Suppressor macrophage treated with lipopolysaccharide for 4 hours (primary cell): Measurements from ENCODE around the gene AHCYL2.
"Not testable (repeated sequence)": the region's sequence is repeated elsewhere in the genome, so short reads cannot be mapped to it uniquely, and the experiment has no call there.

Experiments
- DNase-seq: peaks from one replicate; pipeline ENCODE4 v3.0.0-alpha.2; 2020

The AHCYL2 gene

GRCh38 chr7:129433847-129434674 lies 209.2 kb downstream of the AHCYL2 start, which contains the start of gene STRIP2:
Gene STRIP2, plus strand, starts transcription at chr7:129434432. Its CDS starts 41 bp downstream, at chr7:129434473.
- DNase-seq: peak; percentile 90

- no peak for DNase-seq
Measured at GRCh38 chr7:129434675-129435318, 210.0 kb downstream of the AHCYL2 start.

- DNase-seq: no peak
Measured at GRCh38 chr7:129435414-129435829, 210.6 kb downstream of the AHCYL2 start.

GRCh38 chr7:129436335-129436923 lies 211.6 kb downstream of the AHCYL2 start:
- no peak for DNase-seq

DNA sequence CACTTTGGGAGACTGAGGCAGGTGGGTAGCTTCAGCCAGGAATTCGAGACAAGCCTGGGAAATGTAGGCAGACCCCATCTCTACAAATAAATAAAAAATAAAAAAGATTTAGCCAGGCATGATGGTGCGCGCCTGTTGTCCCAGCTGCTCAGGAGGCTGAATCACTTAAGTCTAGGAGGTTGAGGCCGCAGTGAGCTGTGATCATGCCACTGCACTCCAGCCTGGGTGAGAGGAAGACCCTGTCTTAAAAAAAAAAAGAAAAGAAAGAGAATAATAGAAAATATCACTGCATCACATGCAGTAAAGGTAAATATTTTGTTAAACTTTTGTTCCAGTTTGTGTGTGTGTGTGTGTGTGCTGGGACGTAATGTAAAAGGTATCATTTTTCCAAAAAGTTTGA lies 212.4 kb downstream of the AHCYL2 start:
- DNase-seq: no peak

DNA sequence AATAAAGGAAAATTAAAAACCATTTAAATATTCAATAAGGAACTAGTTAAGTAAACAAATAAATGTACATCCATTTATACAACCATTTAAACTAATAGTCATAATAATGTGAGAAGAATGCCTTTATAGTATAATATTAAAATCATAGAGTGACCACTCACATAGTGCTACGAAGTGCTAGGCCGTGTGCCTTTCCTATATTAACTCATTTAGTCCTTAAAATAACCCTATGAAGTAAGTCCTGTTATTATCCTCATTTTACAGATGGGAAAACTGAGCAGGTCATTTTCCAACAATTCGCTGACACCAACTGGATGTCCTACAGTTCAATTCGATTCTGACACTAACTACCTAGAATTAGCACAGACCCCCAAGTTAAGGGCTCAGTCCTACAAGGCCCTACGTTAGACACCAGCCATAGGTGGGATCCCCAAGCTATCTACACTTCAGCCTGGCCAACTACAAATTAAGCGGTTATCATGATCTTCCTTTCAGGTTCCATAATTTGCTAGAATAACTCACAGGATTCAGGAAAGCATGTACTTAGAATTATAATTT lies 213.5 kb downstream of the AHCYL2 start:
- DNase-seq: no peak

DNA sequence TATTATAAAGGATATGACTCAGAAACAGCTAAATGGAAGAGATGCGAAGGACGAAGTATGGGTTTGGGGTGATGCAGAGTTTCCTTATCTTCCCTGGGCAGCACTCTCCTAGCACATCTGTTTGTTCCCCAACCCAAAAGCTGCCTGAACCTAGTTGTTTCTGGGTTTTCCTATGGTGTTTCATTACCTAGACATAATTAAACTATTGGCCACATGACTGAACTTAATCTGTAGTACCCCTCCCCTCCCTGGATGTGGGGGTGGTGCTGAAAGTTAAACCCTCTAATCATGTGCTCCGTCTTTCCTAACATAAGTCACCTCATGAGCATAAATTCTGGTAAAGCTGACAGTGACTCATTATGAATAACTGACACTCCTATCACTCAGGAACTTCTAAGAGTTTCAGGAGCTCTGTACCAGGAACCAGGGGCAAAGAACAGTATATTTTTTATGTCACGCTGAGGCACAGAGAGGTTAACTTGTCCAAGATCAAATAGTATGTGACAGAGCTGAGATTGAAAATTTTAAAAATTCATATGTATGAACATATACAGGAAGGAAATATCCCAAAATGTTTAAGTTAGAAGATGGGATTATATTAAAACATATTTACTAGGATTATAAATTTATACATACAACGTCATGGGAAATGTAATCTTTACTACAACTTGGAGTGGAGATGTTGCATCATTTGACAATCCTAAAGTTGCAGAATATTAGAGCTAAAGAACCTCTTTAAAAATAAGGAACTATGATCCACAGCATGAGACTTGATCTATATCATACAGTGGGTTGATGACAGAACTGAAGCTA lies 214.2 kb downstream of the AHCYL2 start:
- DNase-seq: peak; percentile 83

- no peak for DNase-seq
Measured at GRCh38 chr7:129439963-129440625, 215.3 kb downstream of the AHCYL2 start.

GRCh38 chr7:129443612-129444011 lies 218.8 kb downstream of the AHCYL2 start:
- no peak for DNase-seq

- not testable (repeated sequence) for DNase-seq
Measured at GRCh38 chr7:129444776-129445175, 219.9 kb downstream of the AHCYL2 start.

- DNase-seq: not testable (repeated sequence)
Measured at GRCh38 chr7:129446925-129447324, 222.1 kb downstream of the AHCYL2 start.

DNA sequence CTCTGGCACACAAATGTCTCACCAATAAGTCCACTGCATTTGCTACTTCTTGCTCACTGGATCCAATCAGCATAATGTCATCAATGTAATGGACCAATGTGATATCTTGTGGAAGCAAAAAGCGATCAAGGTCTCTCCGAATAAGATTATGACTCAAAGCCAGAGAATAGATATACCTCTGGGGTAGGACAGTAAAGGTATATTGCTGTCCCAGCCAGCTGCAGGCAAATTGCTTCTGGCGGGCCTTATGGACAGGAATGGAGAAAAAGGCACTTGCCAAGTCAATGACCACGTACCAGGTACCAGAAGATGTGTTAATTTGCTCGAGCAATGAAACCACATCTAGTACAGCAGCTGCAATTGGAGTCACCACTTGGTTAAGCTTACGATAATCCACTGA lies 222.6 kb downstream of the AHCYL2 start:
- not testable (repeated sequence) for DNase-seq

GRCh38 chr7:129448608-129449007 lies 223.8 kb downstream of the AHCYL2 start:
- not testable (repeated sequence) for DNase-seq

- peak; percentile 18 for DNase-seq
Measured at GRCh38 chr7:129450295-129450694, 225.5 kb downstream of the AHCYL2 start.

GRCh38 chr7:129452589-129453231 lies 227.9 kb downstream of the AHCYL2 start:
- DNase-seq: no peak

DNA sequence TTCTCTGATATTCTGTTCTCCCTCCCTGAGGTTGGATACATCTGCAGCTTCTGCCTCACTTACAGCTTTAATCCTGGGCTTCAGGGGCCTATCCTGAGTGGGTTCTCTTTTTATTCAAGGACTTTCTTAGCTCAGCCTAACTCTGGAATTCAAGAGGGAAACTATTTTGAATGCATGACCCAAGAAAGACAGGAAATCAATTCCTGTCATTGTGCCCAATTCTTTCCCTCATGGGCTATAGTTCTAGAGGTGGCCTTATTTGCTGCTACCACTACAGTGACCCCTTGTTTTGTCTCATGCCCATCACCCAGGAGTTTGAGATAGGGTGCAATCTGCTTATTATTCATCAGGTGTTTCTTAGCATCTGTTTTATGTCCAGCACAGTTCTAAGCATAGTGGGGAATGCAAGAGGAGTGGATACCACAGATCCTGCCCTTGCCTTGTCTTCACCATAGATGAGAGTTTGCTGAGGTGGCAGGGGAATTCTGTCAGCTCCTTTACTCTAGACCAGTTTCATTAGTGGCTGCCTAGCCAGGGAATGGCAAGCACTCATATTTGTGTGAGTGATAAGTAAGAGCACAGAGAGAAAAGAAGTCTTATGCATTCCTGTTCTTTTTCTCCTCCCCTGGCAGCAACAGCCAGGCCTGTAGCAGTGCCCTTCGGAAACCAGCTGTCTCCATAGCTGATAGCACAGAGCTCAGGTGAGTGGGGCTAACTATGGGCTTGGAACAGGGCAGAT lies 228.8 kb downstream of the AHCYL2 start:
- no peak for DNase-seq

DNA sequence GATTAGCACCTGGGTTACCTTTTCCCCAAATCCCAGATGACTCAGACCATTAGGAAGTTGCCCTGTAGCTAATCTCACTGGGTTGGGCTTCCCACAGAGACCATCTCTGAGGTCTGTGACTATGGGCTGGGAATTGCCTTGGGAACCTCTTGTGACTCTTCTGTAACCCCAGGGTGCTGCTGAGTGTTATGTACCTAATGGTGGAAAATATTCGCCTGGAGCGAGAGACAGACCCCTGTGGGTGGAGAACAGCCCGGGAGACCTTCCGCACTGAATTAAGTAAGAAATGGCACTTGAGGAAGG lies 229.4 kb downstream of the AHCYL2 start:
- no peak for DNase-seq

DNA sequence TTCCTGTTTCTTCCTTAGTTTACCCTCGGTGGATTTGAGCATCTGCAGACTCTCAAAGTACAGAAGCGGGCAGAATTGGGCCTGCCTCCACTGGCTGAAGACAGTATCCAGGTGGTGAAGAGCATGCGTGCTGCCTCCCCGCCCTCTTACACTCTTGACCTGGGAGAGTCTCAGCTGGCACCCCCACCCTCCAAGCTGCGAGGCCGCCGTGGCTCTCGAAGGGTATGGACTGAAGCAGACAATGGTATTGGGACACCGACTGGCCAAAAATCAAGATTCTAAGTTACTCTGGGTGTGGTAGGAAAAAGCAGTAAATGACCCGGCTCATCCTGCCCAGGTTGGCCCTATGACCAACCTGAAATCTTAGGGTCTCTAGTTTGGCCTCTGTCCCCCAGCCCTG lies 231.6 kb downstream of the AHCYL2 start:
- no peak for DNase-seq

- no peak for DNase-seq
Measured at GRCh38 chr7:129457101-129457500, 232.3 kb downstream of the AHCYL2 start.

DNA sequence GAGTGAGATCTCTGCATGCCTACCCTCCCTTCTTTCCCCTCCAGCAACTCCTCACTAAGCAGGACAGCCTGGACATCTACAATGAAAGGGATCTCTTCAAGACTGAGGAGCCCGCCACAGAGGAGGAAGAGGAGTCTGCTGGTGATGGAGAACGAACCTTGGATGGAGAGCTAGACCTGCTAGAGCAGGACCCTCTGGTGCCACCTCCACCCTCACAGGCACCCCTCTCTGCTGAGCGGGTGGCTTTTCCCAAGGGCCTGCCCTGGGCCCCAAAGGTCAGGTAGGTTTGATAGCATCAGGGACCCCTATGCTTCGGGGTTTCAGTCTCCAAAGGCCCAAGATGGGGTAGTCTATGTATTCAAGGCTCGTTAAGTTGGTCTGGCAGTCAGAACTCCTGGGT lies 233.3 kb downstream of the AHCYL2 start:
- no peak for DNase-seq

DNA sequence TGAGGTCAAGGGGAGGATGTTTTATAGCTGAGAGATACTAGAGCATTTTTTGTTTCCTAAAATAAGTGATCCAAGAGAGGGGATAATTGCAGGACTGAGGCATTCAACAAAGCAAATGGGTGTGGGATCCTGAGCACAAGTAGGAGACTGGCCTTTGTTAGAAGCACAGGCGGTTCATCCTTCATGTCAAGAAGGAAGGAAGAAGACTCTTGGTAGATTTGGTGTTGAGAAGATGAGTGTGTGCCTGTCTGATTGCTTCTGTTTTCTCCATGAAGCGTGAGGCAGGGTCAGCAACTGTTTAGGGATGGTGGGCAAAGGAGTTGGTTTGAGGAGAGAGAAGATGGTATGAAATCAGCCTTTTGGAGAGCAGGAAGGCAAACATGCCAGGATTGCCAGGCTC lies 237.0 kb downstream of the AHCYL2 start:
- no peak for DNase-seq
